ENCODE results near the gene WNK3. TPM values are rescaled to one million over a fixed set of nuclear protein-coding genes. Genes with fewer than 3 reads are reported as not detected.
"Not testable (repeated sequence)": the region's sequence is repeated elsewhere in the genome, so short reads cannot be mapped to it uniquely, and the experiment has no call there.

Gene WNK3
- total RNA-seq, result 0.13 and 0.38 TPM in 2 replicates

- peak in 1 of 2 donors; percentile 66 for DNase-seq (ENCODE audit: low read depth in 2 of 2)
Measured at GRCh38 chrX:54357414-54358377, at the start of gene WNK3. TSS of gene WNK3 (minus strand) at chrX:54358046.

- DNase-seq (ENCODE audit: low read depth in 2 of 2), result no peak
Measured at GRCh38 chrX:54407266-54407665, 49.4 kb upstream of the WNK3 start.

- no peak for DNase-seq (ENCODE audit: low read depth in 2 of 2)
Measured at GRCh38 chrX:54397113-54397512, 39.3 kb upstream of the WNK3 start.

- peak in 1 of 2 donors; percentile 51 for DNase-seq (ENCODE audit: low read depth in 2 of 2)
Measured at GRCh38 chrX:54386314-54386713, 28.5 kb upstream of the WNK3 start.

GRCh38 chrX:54384661-54385060, 26.8 kb upstream of the WNK3 start:
- DNase-seq (ENCODE audit: low read depth in 2 of 2), result not testable (repeated sequence)

- no peak for DNase-seq (ENCODE audit: low read depth in 2 of 2)
Measured at GRCh38 chrX:54359408-54359807, 1.6 kb upstream of the WNK3 start.

- DNase-seq (ENCODE audit: low read depth in 2 of 2), result peak in 1 of 2 donors; percentile 51
Measured at GRCh38 chrX:54358424-54359211, 772 bp upstream of the WNK3 start.

GRCh38 chrX:54352677-54353076, 5.2 kb downstream of the WNK3 start:
- DNase-seq (ENCODE audit: low read depth in 2 of 2), result no peak

GRCh38 chrX:54337383-54337782, 20.5 kb downstream of the WNK3 start:
- DNase-seq (ENCODE audit: low read depth in 2 of 2), result not testable (repeated sequence)

- no peak for DNase-seq (ENCODE audit: low read depth in 2 of 2)
Measured at GRCh38 chrX:54325077-54325476, 32.8 kb downstream of the WNK3 start.

- no peak for DNase-seq (ENCODE audit: low read depth in 2 of 2)
Measured at GRCh38 chrX:54320067-54320466, 37.8 kb downstream of the WNK3 start.

- DNase-seq (ENCODE audit: low read depth in 2 of 2), result no peak
Measured at GRCh38 chrX:54306379-54306778, 51.5 kb downstream of the WNK3 start.

- no peak for DNase-seq (ENCODE audit: low read depth in 2 of 2)
Measured at GRCh38 chrX:54301516-54301915, 56.3 kb downstream of the WNK3 start.

- DNase-seq (ENCODE audit: low read depth in 2 of 2), result no peak
Measured at GRCh38 chrX:54294306-54294705, 63.5 kb downstream of the WNK3 start.

GRCh38 chrX:54292755-54293154, 65.1 kb downstream of the WNK3 start:
- no peak for DNase-seq (ENCODE audit: low read depth in 2 of 2)

GRCh38 chrX:54291758-54292157, 66.1 kb downstream of the WNK3 start:
- no peak for DNase-seq (ENCODE audit: low read depth in 2 of 2)

GRCh38 chrX:54288968-54289367, 68.9 kb downstream of the WNK3 start:
- DNase-seq (ENCODE audit: low read depth in 2 of 2), result no peak

- peak; percentile 5 to 54 for DNase-seq (ENCODE audit: low read depth in 2 of 2)
Measured at GRCh38 chrX:54288277-54288676, 69.6 kb downstream of the WNK3 start.

- no peak for DNase-seq (ENCODE audit: low read depth in 2 of 2)
Measured at GRCh38 chrX:54281676-54282075, 76.2 kb downstream of the WNK3 start.

- no peak for DNase-seq (ENCODE audit: low read depth in 2 of 2)
Measured at GRCh38 chrX:54280466-54280865, 77.4 kb downstream of the WNK3 start.

GRCh38 chrX:54271664-54272063, 86.2 kb downstream of the WNK3 start:
- DNase-seq (ENCODE audit: low read depth in 2 of 2), result no peak

GRCh38 chrX:54248309-54248708, 109.5 kb downstream of the WNK3 start:
- DNase-seq (ENCODE audit: low read depth in 2 of 2), result peak in 1 of 2 donors; percentile 31
